GM19452 (cell line): ENCODE data around the gene TRIM3.

Experiments
- ATAC-seq: cut with Tn5 transposase; IDR thresholded peaks from one replicate; pipeline ENCODE4 v1.9.1; 2021; ENCODE audit not compliant: unreplicated experiment

The TRIM3 gene

GRCh38 chr11:6404342-6405051, 69.2 kb downstream of the TRIM3 start:
- no peak for ATAC-seq

- ATAC-seq = no peak
Measured at GRCh38 chr11:6403539-6403938, 70.2 kb downstream of the TRIM3 start.

GRCh38 chr11:6402561-6402981, 71.2 kb downstream of the TRIM3 start:
- peak; percentile 90 for ATAC-seq

- ATAC-seq = peak; percentile 51
Measured at GRCh38 chr11:6402061-6402470, 71.7 kb downstream of the TRIM3 start.

GRCh38 chr11:6401464-6401863, 72.3 kb downstream of the TRIM3 start:
- ATAC-seq = no peak

GRCh38 chr11:6400431-6401345, 73.1 kb downstream of the TRIM3 start:
- no peak for ATAC-seq
